OCI-M2 (cell line): ENCODE results near the gene SCN10A.

Experiments
- DNase-seq: peaks from one replicate; lab custom pipeline; 2025; ENCODE audit not compliant: unreplicated experiment; lab: John Stamatoyannopoulos, UW

The SCN10A gene

GRCh38 chr3:38653685-38654537 is 162.1 kb downstream of the SCN10A start:
- DNase-seq: no peak

GRCh38 chr3:38652934-38653333 is 163.1 kb downstream of the SCN10A start:
- no peak for DNase-seq

DNA sequence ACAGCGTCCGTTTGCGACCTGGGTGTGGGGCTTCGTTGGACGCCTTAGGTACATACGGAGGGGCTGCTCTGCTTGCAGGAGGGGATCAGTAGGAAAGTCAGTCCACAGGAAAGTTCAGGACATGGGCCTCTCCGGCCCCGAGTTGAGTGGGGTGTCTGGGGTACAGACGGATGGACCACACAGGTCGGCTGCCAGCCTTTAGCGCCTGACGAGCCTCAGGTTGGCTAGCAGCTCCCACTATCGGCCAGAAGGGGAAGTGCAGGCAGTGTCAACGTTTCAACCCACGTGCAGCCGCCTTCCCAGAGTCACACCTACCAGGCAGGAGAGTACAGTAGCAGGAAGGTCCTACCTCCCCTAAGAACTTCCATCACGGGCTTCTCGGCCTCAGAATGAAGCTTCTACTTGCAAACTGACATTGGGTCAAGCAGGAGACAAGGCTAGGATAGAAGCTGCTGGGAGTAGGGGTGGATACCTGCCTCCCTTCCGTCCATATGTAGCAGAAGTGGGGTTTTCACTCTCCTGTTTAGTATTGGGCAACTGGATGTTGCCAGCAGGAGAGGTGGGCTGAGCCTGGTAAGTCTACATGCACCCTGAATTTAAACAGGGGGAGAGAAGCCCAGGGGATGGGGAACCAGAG is 164.7 kb downstream of the SCN10A start:
- no peak for DNase-seq

GRCh38 chr3:38650248-38650951 is 165.6 kb downstream of the SCN10A start:
- DNase-seq: no peak

DNA sequence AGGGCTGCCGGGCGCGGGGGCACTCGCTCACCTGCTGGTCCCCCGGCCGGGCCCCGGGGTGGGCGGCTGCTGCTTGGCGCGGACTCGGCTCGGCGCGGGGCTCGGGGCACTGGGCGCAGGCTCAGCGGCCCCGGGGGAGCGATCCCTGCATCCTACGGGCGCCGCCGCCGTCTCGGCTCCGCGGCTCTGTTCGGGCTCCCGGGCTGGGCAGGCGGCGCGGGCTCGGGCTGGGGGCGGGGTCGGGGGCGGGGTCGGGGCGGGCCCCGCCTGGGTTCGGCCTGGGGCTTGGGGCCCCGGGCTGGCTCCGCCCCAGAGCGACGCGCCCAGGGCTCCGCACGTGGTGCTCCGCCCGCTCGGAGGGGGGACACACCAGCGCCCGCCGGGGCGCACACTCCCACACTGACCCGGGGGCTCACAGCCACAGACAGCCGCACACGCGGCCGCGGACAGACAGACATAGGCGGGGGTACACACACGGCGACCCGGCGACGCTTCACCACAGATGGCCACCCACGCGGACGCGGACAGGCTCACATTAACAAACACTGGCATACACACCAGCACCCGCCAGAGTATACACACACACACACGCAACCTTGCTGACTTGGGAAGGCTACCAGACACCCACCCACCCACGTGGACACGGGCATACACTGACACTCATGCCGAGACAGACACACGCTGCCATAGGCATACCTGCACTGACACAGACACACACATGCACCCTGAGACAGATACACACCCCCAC is 166.3 kb downstream of the SCN10A start, which contains the start of gene SCN5A:
SCN5A (minus strand) TSS at position 188 of the 748 bp plus-strand sequence. CDS start 16,380 bp downstream, outside the sequence.
- DNase-seq: no peak

DNA sequence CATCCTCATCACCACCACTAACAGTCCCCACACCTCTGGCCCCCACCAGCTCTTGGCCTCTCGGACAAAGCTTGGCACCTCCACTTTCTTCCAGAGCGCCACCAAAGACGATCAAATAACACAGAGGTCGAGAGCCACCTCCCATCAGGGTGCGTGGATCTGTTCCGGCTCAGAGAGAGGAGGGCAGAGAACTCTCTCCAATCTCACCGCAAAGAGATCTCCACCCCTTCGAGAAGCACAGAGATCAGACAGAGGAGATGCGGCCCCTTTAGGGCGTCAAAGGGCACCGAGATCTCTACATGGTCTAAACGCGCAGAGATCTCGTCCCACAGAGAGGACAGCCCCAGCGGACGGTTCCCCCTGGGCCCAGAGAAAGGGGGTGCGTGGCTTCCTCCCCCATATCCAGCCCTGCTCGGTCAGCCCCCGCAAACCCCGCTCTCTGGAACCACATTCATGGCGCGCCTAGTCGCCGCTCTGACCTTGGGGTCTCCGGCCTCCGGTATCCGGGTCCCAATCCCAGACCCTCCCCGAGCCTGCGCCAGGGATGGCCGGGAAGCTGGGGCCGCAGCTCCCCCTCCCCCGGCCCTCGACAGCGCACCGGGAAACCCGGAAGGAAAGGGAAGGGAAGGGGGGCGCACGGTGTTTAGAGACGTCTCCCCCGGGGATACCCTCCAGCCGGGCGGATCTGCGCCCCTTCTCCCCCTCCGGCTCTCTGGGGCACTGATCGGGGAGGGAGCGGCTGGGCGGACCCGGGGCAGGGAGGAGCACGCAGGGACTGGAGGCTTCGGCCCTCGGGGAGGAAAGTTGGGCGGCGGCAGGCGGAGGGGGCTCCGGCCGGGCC is 167.1 kb downstream of the SCN10A start:
- DNase-seq: no peak

- DNase-seq: no peak
Observed at GRCh38 chr3:38648024-38648658, 167.9 kb downstream of the SCN10A start.

DNA sequence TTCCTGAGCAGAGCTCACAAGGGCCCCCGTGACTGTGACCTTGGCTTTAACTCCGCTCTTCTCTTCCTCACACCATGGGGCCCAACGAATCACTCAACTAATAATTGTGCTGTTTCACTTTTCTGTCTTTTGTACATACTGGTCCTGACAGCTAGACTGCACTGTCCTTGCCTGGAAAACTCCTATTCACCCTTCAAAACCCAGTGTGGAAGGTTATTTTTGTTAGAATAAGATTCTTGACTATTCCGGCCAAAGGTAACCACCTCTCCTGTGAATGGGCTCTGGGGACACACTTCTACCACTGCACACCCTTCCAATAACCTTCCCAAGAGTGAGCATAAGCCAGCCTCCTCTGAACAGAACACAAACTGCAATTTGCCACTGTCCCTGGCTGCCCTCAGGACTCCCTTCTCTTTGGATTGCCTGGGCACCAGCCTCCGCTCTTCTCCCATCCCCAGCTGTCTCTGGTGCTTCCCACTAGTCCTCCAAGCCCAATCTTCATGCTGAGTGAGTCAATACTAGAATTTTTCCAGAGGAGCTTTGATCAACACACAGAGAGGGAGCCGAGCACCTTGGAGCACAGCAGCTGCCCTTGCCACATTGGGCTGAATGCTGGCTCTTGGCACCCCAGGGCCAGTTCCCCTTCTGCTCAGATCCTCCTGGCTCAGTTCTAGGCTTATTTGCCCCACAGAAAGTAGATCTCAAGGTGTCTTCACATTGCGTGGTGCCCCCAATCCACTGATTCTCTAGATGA is 168.6 kb downstream of the SCN10A start:
- no peak for DNase-seq
